Measurements from ENCODE around the gene ERC2.

The ERC2 gene

GRCh38 chr3:55795296-55795695, 673.0 kb downstream of the ERC2 start:
- no peak for DNase-seq (ENCODE audit: low read depth in 2 of 2)

- no peak for DNase-seq (ENCODE audit: low read depth in 2 of 2)
Observed at GRCh38 chr3:55792742-55793141, 675.5 kb downstream of the ERC2 start.

- DNase-seq (ENCODE audit: low read depth in 2 of 2): no peak
Observed at GRCh38 chr3:55792009-55792408, 676.3 kb downstream of the ERC2 start.

- DNase-seq (ENCODE audit: low read depth in 2 of 2): no peak
Observed at GRCh38 chr3:55790596-55791350, 677.5 kb downstream of the ERC2 start.

GRCh38 chr3:55789516-55789915, 678.8 kb downstream of the ERC2 start:
- no peak for DNase-seq (ENCODE audit: low read depth in 2 of 2)

GRCh38 chr3:55782807-55783206, 685.5 kb downstream of the ERC2 start:
- no peak for DNase-seq (ENCODE audit: low read depth in 2 of 2)

GRCh38 chr3:55782351-55782750, 685.9 kb downstream of the ERC2 start:
- no peak for DNase-seq (ENCODE audit: low read depth in 2 of 2)

- DNase-seq (ENCODE audit: low read depth in 2 of 2): no peak
Observed at GRCh38 chr3:55780913-55781312, 687.4 kb downstream of the ERC2 start.

- no peak for DNase-seq (ENCODE audit: low read depth in 2 of 2)
Observed at GRCh38 chr3:55779543-55779942, 688.7 kb downstream of the ERC2 start.

- no peak for DNase-seq (ENCODE audit: low read depth in 2 of 2)
Observed at GRCh38 chr3:55775366-55776154, 692.7 kb downstream of the ERC2 start.

- DNase-seq (ENCODE audit: low read depth in 2 of 2): no peak
Observed at GRCh38 chr3:55774856-55775255, 693.4 kb downstream of the ERC2 start.

- no peak for DNase-seq (ENCODE audit: low read depth in 2 of 2)
Observed at GRCh38 chr3:55771503-55771902, 696.8 kb downstream of the ERC2 start.

GRCh38 chr3:55770077-55770476, 698.2 kb downstream of the ERC2 start:
- no peak for DNase-seq (ENCODE audit: low read depth in 2 of 2)

GRCh38 chr3:55766753-55767152, 701.5 kb downstream of the ERC2 start:
- DNase-seq (ENCODE audit: low read depth in 2 of 2): no peak

GRCh38 chr3:55765906-55766701, 702.2 kb downstream of the ERC2 start:
- DNase-seq (ENCODE audit: low read depth in 2 of 2): no peak

- no peak for DNase-seq (ENCODE audit: low read depth in 2 of 2)
Observed at GRCh38 chr3:55765398-55765797, 702.9 kb downstream of the ERC2 start.

- DNase-seq (ENCODE audit: low read depth in 2 of 2): no peak
Observed at GRCh38 chr3:55756976-55757375, 711.3 kb downstream of the ERC2 start.

GRCh38 chr3:55755516-55756205, 712.6 kb downstream of the ERC2 start:
- no peak for DNase-seq (ENCODE audit: low read depth in 2 of 2)

GRCh38 chr3:55752911-55753310, 715.4 kb downstream of the ERC2 start:
- DNase-seq (ENCODE audit: low read depth in 2 of 2): no peak

GRCh38 chr3:55751730-55752129, 716.5 kb downstream of the ERC2 start:
- no peak for DNase-seq (ENCODE audit: low read depth in 2 of 2)

GRCh38 chr3:55750525-55750924, 717.7 kb downstream of the ERC2 start:
- no peak for DNase-seq (ENCODE audit: low read depth in 2 of 2)

- DNase-seq (ENCODE audit: low read depth in 2 of 2): no peak
Observed at GRCh38 chr3:55749036-55749435, 719.2 kb downstream of the ERC2 start.

Data from stimulated activated CD8-positive, alpha-beta memory T cell treated with anti-CD3 and anti-CD28 coated beads, Interleukin-2, amount 100 ng/mL, for 1 hour (primary cell).